ENCODE measurements around the gene NIPA2. TPM values are rescaled to one million over a fixed set of nuclear protein-coding genes. Genes with fewer than 3 reads are reported as not detected.

The NIPA2 gene
- total RNA-seq, 1 experiment from 2014 or later: 77.9 TPM

GRCh38 chr15:22915866-22916515 lies 77.5 kb downstream of the NIPA2 start:
- H3K23ac ChIP-seq (ENCODE audit: insufficient read length, low read depth, low read length): no peak overlapping the region
- H3K23me2 ChIP-seq (ENCODE audit: insufficient read length, low read depth, low read length, poor library complexity, severe bottlenecking): no peaks in the 10 kb centered on the region
- WGBS (ENCODE audit: extremely low coverage, insufficient read length, low lambda C conversion rate): no CpG with 5 or more reads among the region's 25 CpGs
- peak overlapping the region in 2 of 3 experiments; percentile 7 to 62; a peak in 1 of 7 replicates for H3K27ac Mint-ChIP-seq
- peaks cover 2 to 3% of the 10 kb centered on the region in 2 experiments; a peak in 1 of 4 replicates for H3K4me1 Mint-ChIP-seq
- no peak overlapping the region for H3K9ac ChIP-seq (ENCODE audit: extremely low read depth, insufficient read length, low read length)
- H4K91ac ChIP-seq (ENCODE audit: insufficient read length, low read depth, low read length): no peak overlapping the region
- H2BK5ac ChIP-seq (ENCODE audit: insufficient read length, low read length): no peak overlapping the region
- H3K36me3 Mint-ChIP-seq (ENCODE audit: insufficient read depth in 1 of 3, low read depth in 3 of 3): peaks cover 16 to 46% (median 33%) of the 10 kb centered on the region in 3 experiments
- H3K9me3 ChIP-seq (ENCODE audit: control insufficient read depth, low read depth, low read length): no peaks in the 10 kb centered on the region
- H4K5ac ChIP-seq (ENCODE audit: insufficient read length, low read depth, low read length): no peak overlapping the region
- H3K27me3 ChIP-seq (ENCODE audit: insufficient read depth, low read length): no peaks in the 10 kb centered on the region
- no peak overlapping the region for H4K8ac ChIP-seq (replicated peaks; ENCODE audit: insufficient read length, low read depth, low read length)
- no peak overlapping the region for H3K4me2 ChIP-seq (ENCODE audit: insufficient read depth, insufficient read length, low read length)
- no peak overlapping the region for H3K27ac ChIP-seq (ENCODE audit: insufficient read length, low read depth, low read length)
- no peak overlapping the region for H2BK12ac ChIP-seq (ENCODE audit: insufficient read length, low read depth, low read length)
- no peak overlapping the region for H3K56ac ChIP-seq (ENCODE audit: insufficient read length, low read depth, low read length)
- H3K4me1 ChIP-seq (ENCODE audit: insufficient read depth, low read length): no peaks in the 10 kb centered on the region
- H3K9me3 Mint-ChIP-seq: no peaks in the 10 kb centered on the region
- no peak overlapping the region for H3K4me3 Mint-ChIP-seq
- no peaks in the 10 kb centered on the region for H3K79me2 ChIP-seq (ENCODE audit: insufficient read depth, low read length)
- no peak overlapping the region for H2BK15ac ChIP-seq (ENCODE audit: low read depth, low read length)
- no peak for DNase-seq
- no peaks in the 10 kb centered on the region for H3K79me1 ChIP-seq (ENCODE audit: insufficient read depth, low read depth, low read length, poor library complexity, severe bottlenecking)
- H3T11ph ChIP-seq (ENCODE audit: low read length): no peak overlapping the region
- no peak overlapping the region for H2AK5ac ChIP-seq (ENCODE audit: insufficient read length, low read length)
- H2AFZ ChIP-seq (ENCODE audit: low read length): no peak overlapping the region
- H3K18ac ChIP-seq (ENCODE audit: insufficient read length, low read depth, low read length): no peak overlapping the region
- TF ChIP-seq CTCF (conservative IDR thresholded peaks at IDR 0.05): no peak
- no peaks in the 10 kb centered on the region for H3K27me3 Mint-ChIP-seq (ENCODE audit: low read depth)
- no peak overlapping the region for H2BK20ac ChIP-seq (ENCODE audit: low read depth, low read length, poor library complexity, severe bottlenecking)
- no peak overlapping the region for H3K4ac ChIP-seq (ENCODE audit: low read depth, low read length)
- H2BK120ac ChIP-seq (ENCODE audit: low read depth, low read length, poor library complexity, severe bottlenecking): no peak overlapping the region
- H4K20me1 ChIP-seq (ENCODE audit: control insufficient read depth, insufficient read depth, insufficient read length): no peaks in the 10 kb centered on the region
- H3K14ac ChIP-seq (ENCODE audit: insufficient read depth, low read length): no peak overlapping the region

Measured in H9 (cell line).